NCI-H146 (cell line): ENCODE results near the gene MOGAT3.

ENCODE experiments used
- DNase-seq: peaks from one replicate; lab custom pipeline; 2025; lab: John Stamatoyannopoulos, UW

Gene MOGAT3

GRCh38 chr7:101233907-101234547 is 33.2 kb upstream of the MOGAT3 start:
- no peak for DNase-seq

GRCh38 chr7:101232141-101232850 is 31.5 kb upstream of the MOGAT3 start:
- peak; percentile 85 for DNase-seq

- DNase-seq, result no peak
These were observed 30.8 kb upstream of the MOGAT3 start for GRCh38 chr7:101231644-101232043.

GRCh38 chr7:101226721-101227120 is 25.9 kb upstream of the MOGAT3 start:
- no peak for DNase-seq

GRCh38 chr7:101225650-101226049 is 24.8 kb upstream of the MOGAT3 start:
- no peak for DNase-seq

- DNase-seq, result no peak
These were observed 22.7 kb upstream of the MOGAT3 start for GRCh38 chr7:101223528-101223927.

- DNase-seq, result no peak
These were observed 21.5 kb upstream of the MOGAT3 start for GRCh38 chr7:101222275-101222830.

GRCh38 chr7:101220295-101220694 is 19.5 kb upstream of the MOGAT3 start:
- DNase-seq, result no peak

- no peak for DNase-seq
These were observed 17.6 kb upstream of the MOGAT3 start for GRCh38 chr7:101218236-101219125.

- DNase-seq, result peak; percentile 97
These were observed 16.8 kb upstream of the MOGAT3 start, which contains the start of the genes PLOD3 and ZNHIT1 for GRCh38 chr7:101217388-101218235. TSS of gene PLOD3 (minus strand) at chr7:101217581. CDS start at chr7:101217274, 307 bp downstream. TSS of gene ZNHIT1 (plus strand) at chr7:101218165. CDS start at chr7:101218196, 31 bp downstream.

- no peak for DNase-seq
These were observed 16.1 kb upstream of the MOGAT3 start for GRCh38 chr7:101216860-101217387.

- no peak for DNase-seq
These were observed 15.4 kb upstream of the MOGAT3 start for GRCh38 chr7:101216001-101216859.

- no peak for DNase-seq
These were observed 11.2 kb upstream of the MOGAT3 start for GRCh38 chr7:101212014-101212413.

GRCh38 chr7:101211501-101211900 is 10.7 kb upstream of the MOGAT3 start:
- no peak for DNase-seq

GRCh38 chr7:101210143-101210542 is 9.3 kb upstream of the MOGAT3 start:
- DNase-seq, result no peak

- no peak for DNase-seq
These were observed 8.0 kb upstream of the MOGAT3 start for GRCh38 chr7:101208794-101209193.

GRCh38 chr7:101207459-101207858 is 6.6 kb upstream of the MOGAT3 start:
- no peak for DNase-seq

- no peak for DNase-seq
These were observed 5.8 kb upstream of the MOGAT3 start for GRCh38 chr7:101206665-101207042.

- no peak for DNase-seq
These were observed 5.2 kb upstream of the MOGAT3 start for GRCh38 chr7:101205901-101206664.
